ENCODE results near the gene CRHR2.

CRHR2 gene

GRCh38 chr7:30683816-30684215 lies 1.6 kb upstream of the CRHR2 start:
- TF ChIP-seq EZH2phosphoT487 (IDR thresholded peaks at IDR 0.05; ENCODE audit: borderline replicate concordance, low read length) = no peak
- no peak overlapping the region for H3K4me2 ChIP-seq (ENCODE audit: low read length)
- peaks cover 5% of the 10 kb centered on the region; the same call in 1 of the 2 replicates for H4K20me1 ChIP-seq (ENCODE audit: control insufficient read depth, insufficient read depth, low read depth, low read length)
- peaks cover 23% of the 10 kb centered on the region for H3K27me3 ChIP-seq (ENCODE audit: control insufficient read depth, low read length)
- H3K9me3 ChIP-seq (ENCODE audit: control insufficient read depth, insufficient read depth, low read length) = no peaks in the 10 kb centered on the region
- H3K4me1 ChIP-seq (ENCODE audit: control insufficient read depth, low read length) = no peaks in the 10 kb centered on the region
- H3F3A ChIP-seq (ENCODE audit: control insufficient read depth, insufficient read depth) = no peaks in the 10 kb centered on the region
- H3K27ac ChIP-seq (ENCODE audit: low read depth, low read length) = no peak overlapping the region
- H3K9me2 ChIP-seq (replicated peaks; ENCODE audit: control insufficient read depth, low read length) = no peaks in the 10 kb centered on the region
- no peak overlapping the region for H3K4me3 ChIP-seq (ENCODE audit: low read length)
- H3K79me2 ChIP-seq (ENCODE audit: control insufficient read depth, low read length) = no peaks in the 10 kb centered on the region
- no peaks in the 10 kb centered on the region for H3K36me3 ChIP-seq (ENCODE audit: control insufficient read depth, low read length)

GRCh38 chr7:30683306-30683705 lies 1.1 kb upstream of the CRHR2 start:
- Histone ChIP-seq H3K9me2 (replicated peaks; ENCODE audit: control insufficient read depth, low read length) (no peaks in the 10 kb centered on the region), H3K27ac (ENCODE audit: low read depth, low read length) (no peak overlapping the region), H3K4me2 (ENCODE audit: low read length) (no peak overlapping the region), H3K9me3 (ENCODE audit: control insufficient read depth, insufficient read depth, low read length) (no peaks in the 10 kb centered on the region), H4K20me1 (ENCODE audit: control insufficient read depth, insufficient read depth, low read depth, low read length) (peaks cover 9% of the 10 kb centered on the region; the same call in 1 of the 2 replicates), H3F3A (ENCODE audit: control insufficient read depth, insufficient read depth) (no peaks in the 10 kb centered on the region), H3K27me3 (ENCODE audit: control insufficient read depth, low read length) (peaks cover 28% of the 10 kb centered on the region), H3K79me2 (ENCODE audit: control insufficient read depth, low read length) (no peaks in the 10 kb centered on the region), H3K4me3 (ENCODE audit: low read length) (no peak overlapping the region), H3K4me1 (ENCODE audit: control insufficient read depth, low read length) (no peaks in the 10 kb centered on the region), H3K36me3 (ENCODE audit: control insufficient read depth, low read length) (no peaks in the 10 kb centered on the region)
- TF ChIP-seq, protein P1, sequence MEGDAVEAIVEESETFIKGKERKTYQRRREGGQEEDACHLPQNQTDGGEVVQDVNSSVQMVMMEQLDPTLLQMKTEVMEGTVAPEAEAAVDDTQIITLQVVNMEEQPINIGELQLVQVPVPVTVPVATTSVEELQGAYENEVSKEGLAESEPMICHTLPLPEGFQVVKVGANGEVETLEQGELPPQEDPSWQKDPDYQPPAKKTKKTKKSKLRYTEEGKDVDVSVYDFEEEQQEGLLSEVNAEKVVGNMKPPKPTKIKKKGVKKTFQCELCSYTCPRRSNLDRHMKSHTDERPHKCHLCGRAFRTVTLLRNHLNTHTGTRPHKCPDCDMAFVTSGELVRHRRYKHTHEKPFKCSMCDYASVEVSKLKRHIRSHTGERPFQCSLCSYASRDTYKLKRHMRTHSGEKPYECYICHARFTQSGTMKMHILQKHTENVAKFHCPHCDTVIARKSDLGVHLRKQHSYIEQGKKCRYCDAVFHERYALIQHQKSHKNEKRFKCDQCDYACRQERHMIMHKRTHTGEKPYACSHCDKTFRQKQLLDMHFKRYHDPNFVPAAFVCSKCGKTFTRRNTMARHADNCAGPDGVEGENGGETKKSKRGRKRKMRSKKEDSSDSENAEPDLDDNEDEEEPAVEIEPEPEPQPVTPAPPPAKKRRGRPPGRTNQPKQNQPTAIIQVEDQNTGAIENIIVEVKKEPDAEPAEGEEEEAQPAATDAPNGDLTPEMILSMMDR (IDR thresholded peaks at IDR 0.05; ENCODE audit: low read depth, low read length, poor library complexity, severe bottlenecking) = no peak
- TF ChIP-seq EZH2phosphoT487 (IDR thresholded peaks at IDR 0.05; ENCODE audit: borderline replicate concordance, low read length) = no peak

- Histone ChIP-seq H3K9me3 (ENCODE audit: control insufficient read depth, insufficient read depth, low read length) (no peaks in the 10 kb centered on the region), H3K27me3 (ENCODE audit: control insufficient read depth, low read length) (peaks cover 35% of the 10 kb centered on the region), H4K20me1 (ENCODE audit: control insufficient read depth, insufficient read depth, low read depth, low read length) (peaks cover 13% of the 10 kb centered on the region; the same call in 1 of the 2 replicates), H3K4me2 (ENCODE audit: low read length) (no peak overlapping the region), H3K27ac (ENCODE audit: low read depth, low read length) (no peak overlapping the region), H3K4me3 (ENCODE audit: low read length) (no peak overlapping the region), H3F3A (ENCODE audit: control insufficient read depth, insufficient read depth) (no peaks in the 10 kb centered on the region), H3K36me3 (ENCODE audit: control insufficient read depth, low read length) (no peaks in the 10 kb centered on the region), H3K79me2 (ENCODE audit: control insufficient read depth, low read length) (no peaks in the 10 kb centered on the region), H3K9me2 (replicated peaks; ENCODE audit: control insufficient read depth, low read length) (no peaks in the 10 kb centered on the region), H3K4me1 (ENCODE audit: control insufficient read depth, low read length) (no peaks in the 10 kb centered on the region)
- TF ChIP-seq, protein P1 (IDR thresholded peaks at IDR 0.05; ENCODE audit: low read depth, low read length, poor library complexity, severe bottlenecking) = no peak
- TF ChIP-seq EZH2phosphoT487 (IDR thresholded peaks at IDR 0.05; ENCODE audit: borderline replicate concordance, low read length) = no peak
Measured at GRCh38 chr7:30681815-30682211, 443 bp downstream of the CRHR2 start.

DNA sequence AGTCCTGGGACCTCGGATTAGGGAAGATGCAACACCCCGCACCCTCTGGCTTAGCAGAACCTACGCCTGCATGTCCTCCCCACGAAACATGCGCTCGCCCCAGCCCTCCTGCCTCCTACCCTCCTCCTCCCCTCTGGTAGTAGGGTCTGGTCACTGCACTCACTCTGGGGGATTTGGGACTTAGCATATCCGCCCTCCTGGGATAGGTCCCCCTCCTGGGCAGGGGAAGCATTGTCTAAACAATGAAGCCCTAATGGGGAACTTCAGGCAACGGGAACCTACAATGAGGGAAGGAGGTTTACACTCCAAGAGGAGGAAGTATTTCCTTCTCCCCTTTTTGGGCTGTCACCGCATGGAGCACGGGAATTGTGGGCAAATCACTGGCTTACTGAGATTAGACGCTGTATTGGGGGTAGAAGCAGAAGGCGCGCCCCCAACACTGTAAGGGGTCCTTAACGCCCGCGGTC lies 892 bp downstream of the CRHR2 start:
- H3K9me3 ChIP-seq (ENCODE audit: control insufficient read depth, insufficient read depth, low read length) = no peaks in the 10 kb centered on the region
- no peak overlapping the region for H3K27ac ChIP-seq (ENCODE audit: low read depth, low read length)
- no peak for TF ChIP-seq EZH2phosphoT487 (IDR thresholded peaks at IDR 0.05; ENCODE audit: borderline replicate concordance, low read length)
- TF ChIP-seq, protein P1 (IDR thresholded peaks at IDR 0.05; ENCODE audit: low read depth, low read length, poor library complexity, severe bottlenecking) = no peak
- no peak overlapping the region for H3K4me3 ChIP-seq (ENCODE audit: low read length)
- H3K79me2 ChIP-seq (ENCODE audit: control insufficient read depth, low read length) = no peaks in the 10 kb centered on the region
- H3K9me2 ChIP-seq (replicated peaks; ENCODE audit: control insufficient read depth, low read length) = no peaks in the 10 kb centered on the region
- no peak overlapping the region for H3K4me2 ChIP-seq (ENCODE audit: low read length)
- H3K27me3 ChIP-seq (ENCODE audit: control insufficient read depth, low read length) = peaks cover 40% of the 10 kb centered on the region
- H3K36me3 ChIP-seq (ENCODE audit: control insufficient read depth, low read length) = no peaks in the 10 kb centered on the region
- H3F3A ChIP-seq (ENCODE audit: control insufficient read depth, insufficient read depth) = no peaks in the 10 kb centered on the region
- peaks cover 15% of the 10 kb centered on the region; the same call in 1 of the 2 replicates for H4K20me1 ChIP-seq (ENCODE audit: control insufficient read depth, insufficient read depth, low read depth, low read length)
- no peaks in the 10 kb centered on the region for H3K4me1 ChIP-seq (ENCODE audit: control insufficient read depth, low read length)

All from DOHH2 (cell line).